Measurements from ENCODE around the gene ARHGAP10.
"Not testable (repeated sequence)": the region's sequence is repeated elsewhere in the genome, so short reads cannot be mapped to it uniquely, and the experiment has no call there.

Gene ARHGAP10

DNA sequence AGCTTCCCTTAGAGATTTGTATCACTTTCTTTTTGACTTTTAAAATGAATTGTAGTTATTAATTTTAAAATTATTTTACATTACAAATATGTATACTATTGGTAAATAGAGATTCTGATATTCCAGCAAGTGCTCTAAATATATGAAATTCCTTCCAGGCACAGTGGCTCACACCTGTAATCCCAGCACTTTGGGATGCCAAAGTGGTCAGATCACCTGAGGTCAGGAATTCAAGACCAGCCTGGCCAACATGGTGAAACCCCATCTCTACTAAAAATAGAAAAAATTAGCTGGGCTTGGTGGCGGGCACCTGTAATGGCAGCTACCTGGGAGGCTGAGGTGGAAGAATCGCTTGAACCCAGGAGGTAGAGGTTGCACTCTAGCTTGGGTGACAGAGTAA lies 180.2 kb downstream of the ARHGAP10 start:
- H3K4me3 Mint-ChIP-seq; H3K4me1 Mint-ChIP-seq (ENCODE audit: low read depth); H3K9me3 Mint-ChIP-seq; DNase-seq; H3K27me3 Mint-ChIP-seq; H3K27ac Mint-ChIP-seq: not testable (repeated sequence)
- H3K36me3 Mint-ChIP-seq (ENCODE audit: low read depth) = peaks cover 23% of the 10 kb centered on the region

DNA sequence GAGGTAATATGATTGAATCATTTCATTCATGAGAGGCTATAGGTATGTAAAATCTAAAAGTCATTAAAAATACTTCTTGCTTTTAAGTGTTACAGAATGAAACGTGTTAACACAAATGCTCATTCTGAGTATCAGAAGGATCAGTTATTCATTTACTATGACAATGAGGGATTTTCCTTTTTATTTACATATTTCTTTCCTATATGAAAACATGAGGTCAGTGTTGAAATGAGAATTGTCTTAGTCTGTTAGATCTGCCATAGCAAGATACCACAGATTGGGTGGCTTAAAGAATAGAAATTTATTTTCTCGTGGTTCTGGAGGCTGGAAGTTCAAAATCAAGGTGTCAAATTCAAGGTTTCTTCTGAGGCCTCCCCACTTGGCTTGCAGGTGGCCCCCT lies 181.2 kb downstream of the ARHGAP10 start:
- Mint-ChIP-seq H3K36me3 (ENCODE audit: low read depth) (peaks cover 23% of the 10 kb centered on the region), H3K4me3 (no peak overlapping the region), H3K4me1 (ENCODE audit: low read depth) (no peaks in the 10 kb centered on the region), H3K9me3 (no peaks in the 10 kb centered on the region), H3K27me3 (no peaks in the 10 kb centered on the region), H3K27ac (no peak overlapping the region)
- no peak for DNase-seq

DNA sequence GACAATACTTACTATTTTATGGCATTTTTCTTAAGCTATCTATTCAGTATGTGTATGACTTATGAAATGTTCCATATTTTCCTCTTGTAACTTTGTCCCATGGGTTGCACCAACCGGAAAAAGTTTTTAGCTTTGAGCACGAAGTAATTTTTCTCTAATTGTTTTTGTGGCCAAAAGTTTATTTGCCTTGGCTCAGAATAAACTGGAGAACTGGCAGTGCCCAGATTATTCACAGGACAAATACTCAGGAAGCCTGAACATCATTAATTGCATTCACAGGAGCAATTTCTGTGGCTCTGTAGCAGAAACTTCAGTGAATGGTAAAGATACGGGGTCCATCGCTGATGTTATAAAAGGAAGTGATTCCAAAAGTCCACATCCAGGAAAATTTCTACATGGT lies 184.5 kb downstream of the ARHGAP10 start:
- H3K27ac Mint-ChIP-seq = no peak overlapping the region
- H3K4me3 Mint-ChIP-seq = no peak overlapping the region
- H3K4me1 Mint-ChIP-seq (ENCODE audit: low read depth) = no peaks in the 10 kb centered on the region
- H3K27me3 Mint-ChIP-seq = no peaks in the 10 kb centered on the region
- H3K9me3 Mint-ChIP-seq = no peaks in the 10 kb centered on the region
- DNase-seq = no peak
- peaks cover 20% of the 10 kb centered on the region for H3K36me3 Mint-ChIP-seq (ENCODE audit: low read depth)

DNA sequence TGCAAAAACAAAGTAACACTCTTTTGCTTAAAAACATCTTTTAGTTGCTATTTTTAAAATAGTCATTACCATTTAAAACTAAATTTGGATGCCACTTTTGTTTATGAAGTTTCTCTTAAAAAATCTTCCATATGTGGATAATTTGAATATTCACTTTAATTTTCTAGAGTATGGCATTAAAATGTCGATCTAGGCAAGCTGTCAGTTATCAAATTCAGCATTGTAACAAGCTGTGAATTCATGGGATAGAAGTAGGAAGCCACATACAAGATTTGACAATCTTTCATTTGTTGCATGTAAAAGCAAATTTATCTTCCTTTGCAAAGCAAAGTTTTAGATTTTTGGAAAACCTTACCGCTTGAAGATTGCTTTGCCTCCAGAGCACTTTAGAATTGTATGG lies 191.5 kb downstream of the ARHGAP10 start:
- Mint-ChIP-seq H3K27me3 (no peaks in the 10 kb centered on the region), H3K4me1 (ENCODE audit: low read depth) (peaks cover 5% of the 10 kb centered on the region), H3K9me3 (no peaks in the 10 kb centered on the region)

DNA sequence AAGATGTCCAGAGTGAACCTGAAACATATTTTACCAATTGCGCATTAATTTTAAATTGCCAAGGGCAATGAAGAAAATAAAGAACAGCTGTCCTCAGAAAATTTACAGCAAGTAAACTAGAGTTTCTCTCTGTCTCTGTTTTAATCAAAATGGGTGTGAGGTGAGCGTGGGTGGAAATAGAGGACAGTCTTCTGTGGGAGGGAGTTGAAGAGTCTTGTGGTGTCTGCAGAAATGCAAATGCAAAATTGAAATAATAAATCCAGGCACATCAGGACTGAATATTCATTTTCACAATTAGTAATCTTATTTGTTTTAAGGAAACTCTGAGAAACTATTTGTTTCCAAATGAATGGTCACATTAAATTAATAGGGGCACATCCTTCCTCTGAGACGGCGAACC lies 192.0 kb downstream of the ARHGAP10 start:
- no peak for DNase-seq
- Mint-ChIP-seq H3K36me3 (ENCODE audit: low read depth) (peaks cover 3% of the 10 kb centered on the region), H3K27ac (no peak overlapping the region), H3K27me3 (no peaks in the 10 kb centered on the region), H3K4me1 (ENCODE audit: low read depth) (peaks cover 5% of the 10 kb centered on the region), H3K9me3 (no peaks in the 10 kb centered on the region), H3K4me3 (no peak overlapping the region)

More for the DNA sequence above, 191.5 kb downstream of the ARHGAP10 start:
- no peak overlapping the region for H3K4me3 Mint-ChIP-seq
- peaks cover 3% of the 10 kb centered on the region for H3K36me3 Mint-ChIP-seq (ENCODE audit: low read depth)
- no peak for DNase-seq
- H3K27ac Mint-ChIP-seq = no peak overlapping the region

DNA sequence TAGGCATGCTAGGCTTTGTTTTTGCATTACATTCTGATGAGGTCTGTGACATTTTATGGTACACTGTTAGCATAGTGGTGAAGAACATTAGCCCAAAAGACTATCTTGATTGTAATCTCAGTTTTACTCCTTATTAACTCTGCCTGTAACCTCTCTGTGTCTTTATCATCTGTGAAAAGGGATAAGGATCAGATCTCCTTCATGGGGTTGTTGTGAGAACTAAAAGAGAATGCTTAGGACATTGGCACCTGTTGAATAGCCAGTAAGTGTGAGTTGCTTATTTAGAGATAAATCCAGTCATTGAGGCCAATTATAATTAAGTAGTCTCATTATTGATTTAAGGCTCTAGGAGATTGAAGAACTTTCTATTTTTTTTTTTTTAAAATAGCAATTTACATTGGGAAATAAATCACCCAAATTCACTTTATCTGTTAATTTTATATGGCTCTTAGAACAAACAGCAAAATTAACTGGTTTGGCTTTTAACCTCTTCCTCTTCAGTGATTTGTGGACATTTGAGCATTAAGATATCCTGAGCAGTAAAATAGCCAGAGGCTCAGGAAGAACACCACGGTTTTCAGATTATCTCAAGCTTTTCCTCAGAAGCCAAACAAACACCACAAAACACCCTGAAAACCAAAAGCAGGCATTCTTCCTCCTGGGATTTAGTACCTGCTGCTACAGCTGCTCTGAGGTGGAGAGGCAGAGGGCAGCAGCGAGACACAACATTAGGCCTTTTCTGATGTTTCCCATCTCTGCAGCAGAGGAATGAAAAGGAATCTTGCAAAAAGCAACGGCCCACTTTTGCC lies 192.9 kb downstream of the ARHGAP10 start:
- Mint-ChIP-seq H3K9me3 (no peaks in the 10 kb centered on the region), H3K27ac (no peak overlapping the region), H3K4me3 (no peak overlapping the region), H3K27me3 (no peaks in the 10 kb centered on the region), H3K4me1 (ENCODE audit: low read depth) (peaks cover 5% of the 10 kb centered on the region), H3K36me3 (ENCODE audit: low read depth) (peaks cover 3% of the 10 kb centered on the region)
- no peak for DNase-seq

DNA sequence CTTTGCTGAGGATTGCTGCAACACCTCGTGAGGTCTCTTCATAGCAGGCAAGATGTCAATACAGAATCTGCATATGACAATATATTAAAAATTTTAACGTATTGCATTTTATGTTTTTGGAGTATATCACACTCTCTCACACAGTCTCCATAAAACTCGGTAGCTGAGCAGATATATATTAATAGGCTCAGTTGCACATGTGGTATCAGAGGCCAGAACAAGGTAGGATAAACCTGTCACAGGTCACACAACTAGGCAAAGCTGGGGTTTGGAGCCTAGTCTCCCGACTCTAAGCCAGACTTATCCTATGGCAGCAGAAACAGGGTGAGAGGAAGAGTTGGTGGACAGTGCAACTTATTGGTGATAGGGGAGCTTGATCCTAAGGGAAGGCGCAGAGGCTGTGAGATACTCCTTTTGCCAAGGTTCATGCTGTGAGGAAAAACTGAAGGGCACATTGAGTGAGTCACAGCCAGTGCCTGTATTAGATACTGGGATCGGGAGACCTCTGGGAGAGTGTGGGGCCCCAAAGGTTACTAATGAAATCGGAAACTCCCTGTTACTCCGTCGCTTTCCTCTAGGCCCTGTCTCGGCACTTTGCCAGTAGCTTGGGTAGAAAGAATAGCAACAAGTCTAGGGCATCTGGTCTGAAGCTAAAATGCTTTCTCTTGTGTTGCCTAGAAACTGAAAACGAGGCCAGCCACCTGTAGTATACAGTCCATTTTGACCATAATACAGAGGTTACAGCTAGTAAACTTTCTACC lies 195.7 kb downstream of the ARHGAP10 start:
- no peak for DNase-seq
- no peaks in the 10 kb centered on the region for H3K36me3 Mint-ChIP-seq (ENCODE audit: low read depth)

DNA sequence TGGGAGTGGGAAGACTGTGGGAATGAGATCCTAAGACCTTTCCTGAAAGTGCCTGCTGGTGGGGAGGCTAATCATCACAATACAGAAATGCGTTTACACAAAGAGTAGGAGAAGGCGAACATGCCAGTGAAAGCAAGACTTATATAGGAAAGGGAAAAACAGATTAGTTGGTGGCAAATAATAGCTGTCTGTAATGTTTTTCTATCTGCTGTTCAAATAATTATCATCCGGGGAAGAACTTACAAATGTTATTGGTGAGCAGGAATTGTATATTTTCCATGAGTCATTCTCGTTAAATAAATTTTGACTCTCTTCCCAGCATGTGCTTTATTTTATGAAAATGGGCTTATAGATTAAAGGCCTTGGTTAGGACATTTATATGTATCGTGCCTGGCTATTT lies 196.5 kb downstream of the ARHGAP10 start:
- no peaks in the 10 kb centered on the region for H3K27me3 Mint-ChIP-seq
- H3K4me3 Mint-ChIP-seq = no peak overlapping the region
- H3K9me3 Mint-ChIP-seq = no peaks in the 10 kb centered on the region
- no peak overlapping the region for H3K27ac Mint-ChIP-seq
- peaks cover 4% of the 10 kb centered on the region for H3K4me1 Mint-ChIP-seq (ENCODE audit: low read depth)
- H3K36me3 Mint-ChIP-seq (ENCODE audit: low read depth) = no peaks in the 10 kb centered on the region
- DNase-seq = no peak

More for the DNA sequence above, 195.7 kb downstream of the ARHGAP10 start:
- Mint-ChIP-seq H3K4me3 (no peak overlapping the region), H3K9me3 (no peaks in the 10 kb centered on the region), H3K27me3 (no peaks in the 10 kb centered on the region), H3K27ac (no peak overlapping the region), H3K4me1 (ENCODE audit: low read depth) (peaks cover 5% of the 10 kb centered on the region)

DNA sequence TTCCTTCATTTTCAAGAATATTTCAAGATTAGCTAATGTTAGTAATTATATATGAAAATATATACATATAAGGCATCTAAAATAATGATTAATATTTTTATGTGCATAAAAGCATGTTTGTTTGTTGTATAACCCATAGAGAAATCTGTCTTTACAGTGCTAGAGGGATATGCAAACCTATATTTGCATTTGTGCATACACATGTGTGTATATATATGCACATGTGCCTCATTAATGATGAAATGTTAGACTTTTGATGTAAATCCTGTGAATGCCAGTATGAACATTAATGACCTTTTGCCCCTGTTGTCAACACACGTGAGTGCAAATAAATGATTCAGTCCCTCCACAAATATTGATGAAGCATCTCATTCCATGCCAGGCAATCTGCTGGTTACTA lies 197.9 kb downstream of the ARHGAP10 start:
- Mint-ChIP-seq H3K27ac (no peak overlapping the region), H3K9me3 (no peaks in the 10 kb centered on the region), H3K36me3 (ENCODE audit: low read depth) (no peaks in the 10 kb centered on the region), H3K4me1 (ENCODE audit: low read depth) (no peaks in the 10 kb centered on the region), H3K4me3 (no peak overlapping the region), H3K27me3 (no peaks in the 10 kb centered on the region)
- DNase-seq = no peak

DNA sequence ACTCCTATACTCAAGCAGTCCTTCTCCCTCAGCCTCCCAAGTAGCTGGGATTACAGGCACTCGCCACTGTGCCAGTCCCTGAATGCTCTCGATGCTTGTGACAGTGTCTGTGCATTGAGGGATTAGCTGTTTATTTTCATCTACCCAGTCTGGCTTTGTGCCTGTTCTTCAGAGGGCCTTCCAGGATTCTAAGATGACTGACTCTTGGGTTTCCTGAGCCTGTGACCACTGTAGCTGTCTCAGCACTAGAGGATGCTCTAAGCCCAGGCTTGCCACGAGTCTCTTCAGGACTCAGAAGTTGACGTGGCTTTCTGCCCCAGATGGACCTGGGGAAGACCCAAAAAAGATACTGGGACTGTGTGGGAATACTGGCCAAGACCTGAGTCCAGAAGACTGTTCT lies 201.4 kb downstream of the ARHGAP10 start:
- H3K27ac Mint-ChIP-seq = no peak overlapping the region
- H3K27me3 Mint-ChIP-seq = no peaks in the 10 kb centered on the region
- DNase-seq = no peak
- no peaks in the 10 kb centered on the region for H3K9me3 Mint-ChIP-seq
- H3K4me1 Mint-ChIP-seq (ENCODE audit: low read depth) = no peaks in the 10 kb centered on the region
- H3K36me3 Mint-ChIP-seq (ENCODE audit: low read depth) = no peaks in the 10 kb centered on the region
- H3K4me3 Mint-ChIP-seq = no peak overlapping the region

DNA sequence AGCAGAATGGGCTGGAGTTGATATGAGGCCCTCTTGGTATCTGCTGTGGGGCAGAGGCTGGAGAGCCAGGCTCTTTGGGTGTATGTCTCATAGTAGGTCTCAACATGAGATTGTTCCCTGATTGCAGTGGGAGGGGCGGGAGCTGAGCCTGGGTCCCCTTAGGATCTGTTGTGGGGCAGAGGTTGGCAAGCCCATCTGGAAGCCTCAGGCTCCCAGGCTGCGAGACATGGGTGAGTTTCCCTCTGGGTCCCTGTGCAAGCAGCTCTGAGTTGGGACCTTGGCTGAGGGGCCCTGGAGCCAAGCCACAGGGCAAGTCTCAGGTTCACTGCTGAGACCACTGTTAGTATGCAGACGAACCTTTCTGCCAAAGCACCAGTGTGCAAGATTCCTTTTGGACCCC lies 201.9 kb downstream of the ARHGAP10 start:
- DNase-seq = no peak
- Mint-ChIP-seq H3K9me3 (no peaks in the 10 kb centered on the region), H3K4me3 (no peak overlapping the region), H3K36me3 (ENCODE audit: low read depth) (no peaks in the 10 kb centered on the region), H3K4me1 (ENCODE audit: low read depth) (no peaks in the 10 kb centered on the region), H3K27ac (no peak overlapping the region), H3K27me3 (no peaks in the 10 kb centered on the region)

DNA sequence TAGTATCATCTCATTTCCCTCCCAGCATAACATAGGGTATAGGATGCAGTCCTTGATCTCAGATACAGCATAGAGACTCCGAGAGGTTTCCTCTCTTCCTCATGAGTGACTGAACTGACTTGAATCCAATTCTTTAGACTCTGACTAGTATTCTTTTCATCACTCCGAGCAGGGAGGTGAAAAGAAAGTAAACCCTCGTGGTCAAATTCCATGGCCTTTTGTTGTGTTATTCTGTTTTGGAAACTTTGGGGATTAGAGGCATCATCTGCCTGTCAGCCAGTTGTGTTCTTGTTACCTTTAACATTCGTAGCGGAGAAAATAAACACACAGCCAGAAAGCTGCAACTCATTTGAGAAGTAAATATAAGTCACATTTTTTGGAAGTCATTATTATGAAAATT lies 206.6 kb downstream of the ARHGAP10 start:
- H3K4me1 Mint-ChIP-seq (ENCODE audit: low read depth) = peaks cover 12% of the 10 kb centered on the region
- peaks cover 5% of the 10 kb centered on the region for H3K36me3 Mint-ChIP-seq (ENCODE audit: low read depth)
- no peaks in the 10 kb centered on the region for H3K9me3 Mint-ChIP-seq
- no peak overlapping the region for H3K4me3 Mint-ChIP-seq
- H3K27me3 Mint-ChIP-seq = no peaks in the 10 kb centered on the region
- no peak overlapping the region for H3K27ac Mint-ChIP-seq
- no peak for DNase-seq

DNA sequence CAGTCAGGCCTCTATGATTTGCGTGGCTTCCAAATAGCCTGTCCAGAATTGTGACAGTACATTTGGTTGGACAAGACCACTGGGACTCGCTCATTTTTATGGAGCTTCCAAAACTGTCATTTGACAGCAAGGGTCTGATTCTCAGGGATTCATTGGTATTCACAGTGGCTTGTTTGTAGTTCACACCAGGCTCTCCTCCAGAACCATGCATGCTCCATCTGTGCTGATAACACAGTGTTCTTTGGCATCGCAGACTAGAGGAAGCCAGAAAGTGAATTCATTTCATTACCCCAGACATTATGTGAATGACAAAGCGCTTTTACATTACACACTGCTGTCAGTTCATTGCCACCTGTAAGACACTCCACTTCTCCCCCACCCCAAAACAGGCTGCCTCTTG lies 208.3 kb downstream of the ARHGAP10 start:
- Mint-ChIP-seq H3K27me3 (no peaks in the 10 kb centered on the region), H3K4me3 (no peak overlapping the region), H3K4me1 (ENCODE audit: low read depth) (peaks cover 29% of the 10 kb centered on the region), H3K27ac (no peak overlapping the region), H3K36me3 (ENCODE audit: low read depth) (peaks cover 9% of the 10 kb centered on the region), H3K9me3 (peaks cover 5% of the 10 kb centered on the region)
- no peak for DNase-seq

DNA sequence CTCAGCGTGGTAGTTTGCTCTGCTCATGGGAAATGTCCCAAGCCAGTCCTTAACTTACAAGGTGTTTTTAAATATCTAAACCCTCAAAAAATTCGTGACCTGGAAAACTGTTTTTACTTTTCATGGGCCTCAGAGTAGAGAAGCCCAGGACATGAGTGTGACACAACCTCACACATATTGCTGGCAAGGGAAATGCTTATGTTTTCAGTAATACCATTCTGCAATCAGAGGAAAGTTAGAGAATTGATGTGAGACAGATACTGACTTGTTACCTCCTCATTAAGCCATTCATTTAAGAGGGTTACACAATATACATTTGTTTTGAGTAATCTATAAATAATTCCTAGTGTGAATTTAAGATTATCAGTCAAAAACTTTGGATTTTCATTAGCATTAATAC lies 209.5 kb downstream of the ARHGAP10 start:
- no peaks in the 10 kb centered on the region for H3K27me3 Mint-ChIP-seq
- peaks cover 7% of the 10 kb centered on the region for H3K9me3 Mint-ChIP-seq
- no peak overlapping the region for H3K27ac Mint-ChIP-seq
- peaks cover 30% of the 10 kb centered on the region for H3K4me1 Mint-ChIP-seq (ENCODE audit: low read depth)
- peaks cover 17% of the 10 kb centered on the region for H3K36me3 Mint-ChIP-seq (ENCODE audit: low read depth)
- DNase-seq = no peak
- H3K4me3 Mint-ChIP-seq = no peak overlapping the region

DNA sequence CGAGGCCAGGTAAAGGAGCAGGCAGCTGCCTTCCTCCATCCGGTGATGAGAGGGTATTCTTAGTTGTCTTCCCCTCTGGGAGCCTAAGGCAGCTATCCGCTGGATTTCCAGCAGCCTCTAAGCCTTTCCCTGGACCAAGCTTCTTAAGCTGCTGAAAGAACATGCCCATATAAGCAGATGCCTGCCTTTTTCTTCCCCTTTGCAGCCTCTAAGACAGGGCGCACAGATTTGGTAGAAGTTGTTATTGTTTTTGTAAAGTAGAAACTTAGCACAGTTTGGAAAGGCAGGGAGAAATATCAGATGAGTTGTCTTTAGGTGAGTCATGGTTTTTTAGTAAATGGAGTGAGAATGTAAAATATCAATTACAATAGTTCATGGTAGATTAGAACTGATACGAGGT lies 210.8 kb downstream of the ARHGAP10 start:
- DNase-seq = no peak
- H3K4me1 Mint-ChIP-seq (ENCODE audit: low read depth) = peaks cover 30% of the 10 kb centered on the region
- H3K4me3 Mint-ChIP-seq = no peak overlapping the region
- peaks cover 7% of the 10 kb centered on the region for H3K9me3 Mint-ChIP-seq
- peak overlapping the region; percentile 45 for H3K27ac Mint-ChIP-seq
- H3K27me3 Mint-ChIP-seq = no peaks in the 10 kb centered on the region
- peaks cover 30% of the 10 kb centered on the region for H3K36me3 Mint-ChIP-seq (ENCODE audit: low read depth)

Measured in activated T-cell treated with anti-CD3 and anti-CD28 coated beads, Interleukin-2, amount 50 U/mL, for 24 hours (primary cell).